B cell (primary cell): ENCODE measurements around the gene LRRC40.

Experiments used
- EZH2 ChIP-seq: IDR thresholded peaks from 2 replicates; pipeline ENCODE4 v1.6.1; 2012; ENCODE audit warnings: borderline replicate concordance, low read depth, mild to moderate bottlenecking, moderate library complexity, low read length; ENCODE audit not compliant: insufficient read depth, poor library complexity, severe bottlenecking
- TF ChIP-seq, protein P1 (sequence below): fragments of 200-600 bp; IDR thresholded peaks from one replicate; pipeline ENCODE4 v1.8.0; 2022; ENCODE audit warnings: antibody characterized with exemption, mild to moderate bottlenecking

DNA sequence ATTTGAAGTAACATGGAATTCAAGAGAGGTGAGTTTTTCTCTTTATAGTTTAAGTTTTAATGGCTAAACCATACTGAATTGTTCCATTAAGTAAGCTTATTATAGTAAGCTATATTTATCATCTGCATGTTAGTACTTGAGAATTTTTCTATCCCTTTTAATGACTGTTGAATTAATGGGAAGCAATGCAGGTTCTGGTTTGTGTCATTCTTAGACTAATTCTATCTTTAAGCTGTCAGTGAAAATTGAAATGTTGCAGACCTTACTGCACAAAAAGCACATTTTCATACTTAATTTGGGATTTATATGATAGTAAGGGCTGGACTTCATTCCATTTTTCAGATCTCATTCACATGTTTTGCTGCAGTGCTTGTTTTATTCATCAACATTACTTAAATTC, 41.7 kb upstream of the LRRC40 start:
- no peak for TF ChIP-seq EZH2
- TF ChIP-seq, protein P1, sequence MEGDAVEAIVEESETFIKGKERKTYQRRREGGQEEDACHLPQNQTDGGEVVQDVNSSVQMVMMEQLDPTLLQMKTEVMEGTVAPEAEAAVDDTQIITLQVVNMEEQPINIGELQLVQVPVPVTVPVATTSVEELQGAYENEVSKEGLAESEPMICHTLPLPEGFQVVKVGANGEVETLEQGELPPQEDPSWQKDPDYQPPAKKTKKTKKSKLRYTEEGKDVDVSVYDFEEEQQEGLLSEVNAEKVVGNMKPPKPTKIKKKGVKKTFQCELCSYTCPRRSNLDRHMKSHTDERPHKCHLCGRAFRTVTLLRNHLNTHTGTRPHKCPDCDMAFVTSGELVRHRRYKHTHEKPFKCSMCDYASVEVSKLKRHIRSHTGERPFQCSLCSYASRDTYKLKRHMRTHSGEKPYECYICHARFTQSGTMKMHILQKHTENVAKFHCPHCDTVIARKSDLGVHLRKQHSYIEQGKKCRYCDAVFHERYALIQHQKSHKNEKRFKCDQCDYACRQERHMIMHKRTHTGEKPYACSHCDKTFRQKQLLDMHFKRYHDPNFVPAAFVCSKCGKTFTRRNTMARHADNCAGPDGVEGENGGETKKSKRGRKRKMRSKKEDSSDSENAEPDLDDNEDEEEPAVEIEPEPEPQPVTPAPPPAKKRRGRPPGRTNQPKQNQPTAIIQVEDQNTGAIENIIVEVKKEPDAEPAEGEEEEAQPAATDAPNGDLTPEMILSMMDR = no peak
